HEK293 (cell line): Measurements from ENCODE around the gene CFAP46.

Source experiments
- CTCF ChIA-PET: fragments of 350-600 bp; formaldehyde crosslinking; extraction: SDS; loops from one replicate; lab custom pipeline; 2021; ENCODE audit warnings: antibody characterized with exemption; lab: Yijun Ruan, JAX
- POLR2A ChIA-PET: fragments of 300-600 bp; formaldehyde crosslinking; extraction: SDS; loops from one replicate; lab custom pipeline; 2020; ENCODE audit warnings: antibody characterized with exemption, inconsistent platforms; lab: Yijun Ruan, JAX
- H3K27ac ChIP-seq: fragments of 200-500 bp; sonication (Bioruptor generic); 2 replicates; pipeline ENCODE4 v1.5.1; 2014; ENCODE audit warnings: low read depth, low read length, control low read depth, inconsistent platforms; ENCODE audit errors: extremely low read depth
- H3K36me3 ChIP-seq, 2 experiments: fragments of 200-500 bp in 1 of 2; sonication (Bioruptor generic) in 1 of 2; 1 replicate in 1 of 2; 2 replicates in 1 of 2; pipeline ENCODE4 v1.5.1; 2014 to 2017; ENCODE audit warnings: inconsistent platforms in 2 of 2, low read length in 2 of 2; ENCODE audit not compliant: control insufficient read depth in 2 of 2, insufficient read depth in 1 of 2
- H3K4me1 ChIP-seq: fragments of 200-500 bp; sonication (Bioruptor generic); 2 replicates; pipeline ENCODE4 v1.5.1; 2014; ENCODE audit warnings: mild to moderate bottlenecking, low read length, inconsistent platforms; ENCODE audit not compliant: control insufficient read depth, insufficient read depth
- H3K4me3 ChIP-seq: 2 replicates; pipeline ENCODE4 v1.5.1; 2011; ENCODE audit warnings: low read depth, mild to moderate bottlenecking, control low read depth, low read length, moderate library complexity
- H3K9me3 ChIP-seq: fragments of 200-500 bp; sonication (Bioruptor generic); 2 replicates; pipeline ENCODE4 v1.5.1; 2014; ENCODE audit warnings: low read depth, low read length, inconsistent platforms; ENCODE audit not compliant: control insufficient read depth, insufficient read depth
- CTCF ChIP-seq: fragments of 450-650 bp; formaldehyde crosslinking; IDR thresholded peaks from 2 replicates; pipeline ENCODE4 v1.5.1; 2016; ENCODE audit warnings: missing biosample characterization, missing genetic modification characterization
- EGR2 ChIP-seq: fragments of 450-650 bp; formaldehyde crosslinking; IDR thresholded peaks from 2 replicates; pipeline ENCODE4 v1.5.1; 2016; ENCODE audit warnings: low read depth, missing biosample characterization, missing genetic modification characterization
- HOXC10 ChIP-seq: sonication (generic); formaldehyde crosslinking; IDR thresholded peaks from 2 replicates; pipeline ENCODE4 v1.8.1; 2023; ENCODE audit warnings: mild to moderate bottlenecking, missing genetic modification reagents
- KLF10 ChIP-seq: fragments of 450-650 bp; IDR thresholded peaks from 2 replicates; pipeline ENCODE4 v1.5.1; 2018; ENCODE audit warnings: missing biosample characterization, mild to moderate bottlenecking, missing genetic modification characterization
- KLF7 ChIP-seq: fragments of 450-650 bp; formaldehyde crosslinking; IDR thresholded peaks from 2 replicates; pipeline ENCODE4 v1.5.1; 2016; ENCODE audit warnings: missing biosample characterization, missing genetic modification characterization, borderline replicate concordance
- KLF8 ChIP-seq: fragments of 450-650 bp; formaldehyde crosslinking; IDR thresholded peaks from 2 replicates; pipeline ENCODE4 v1.5.1; 2016; ENCODE audit warnings: missing biosample characterization, missing genetic modification characterization
- ZBTB20 ChIP-seq: fragments of 450-650 bp; formaldehyde crosslinking; IDR thresholded peaks from 2 replicates; pipeline ENCODE4 v1.5.1; 2016; ENCODE audit warnings: missing biosample characterization, missing genetic modification characterization
- ZBTB21 ChIP-seq: fragments of 450-650 bp; formaldehyde crosslinking; IDR thresholded peaks from 2 replicates; pipeline ENCODE4 v1.5.1; 2017; ENCODE audit warnings: missing biosample characterization, missing genetic modification characterization
- ZBTB8A ChIP-seq: fragments of 450-650 bp; formaldehyde crosslinking; IDR thresholded peaks from 2 replicates; pipeline ENCODE4 v1.5.1; 2016; ENCODE audit warnings: missing biosample characterization, missing genetic modification characterization
- ZFHX2 ChIP-seq: fragments of 450-650 bp; formaldehyde crosslinking; conservative IDR thresholded peaks from 2 replicates; pipeline ENCODE4 v1.5.1; 2016; ENCODE audit warnings: missing biosample characterization, missing genetic modification characterization
- ZNF132 ChIP-seq: fragments of 450-650 bp; formaldehyde crosslinking; IDR thresholded peaks from 2 replicates; pipeline ENCODE4 v1.5.1; 2017; ENCODE audit warnings: missing biosample characterization, missing genetic modification characterization, borderline replicate concordance
- ZNF169 ChIP-seq: fragments of 450-650 bp; formaldehyde crosslinking; IDR thresholded peaks from 2 replicates; pipeline ENCODE4 v1.5.1; 2016; ENCODE audit warnings: missing biosample characterization, missing genetic modification characterization
- ZNF2 ChIP-seq: fragments of 450-650 bp; formaldehyde crosslinking; IDR thresholded peaks from 2 replicates; pipeline ENCODE4 v1.5.1; 2016; ENCODE audit warnings: missing biosample characterization, missing genetic modification characterization
- ZNF202 ChIP-seq: fragments of 450-650 bp; formaldehyde crosslinking; IDR thresholded peaks from 2 replicates; pipeline ENCODE4 v1.5.1; 2016; ENCODE audit warnings: missing biosample characterization, missing genetic modification characterization, borderline replicate concordance
- ZNF211 ChIP-seq: fragments of 450-650 bp; formaldehyde crosslinking; IDR thresholded peaks from 2 replicates; pipeline ENCODE4 v1.5.1; 2016; ENCODE audit warnings: low read depth, missing biosample characterization, missing genetic modification characterization
- ZNF391 ChIP-seq: fragments of 450-650 bp; formaldehyde crosslinking; IDR thresholded peaks from 2 replicates; pipeline ENCODE4 v1.5.1; 2016; ENCODE audit warnings: low read depth, missing biosample characterization, missing genetic modification characterization, borderline replicate concordance
- ZNF416 ChIP-seq: fragments of 450-650 bp; formaldehyde crosslinking; IDR thresholded peaks from 2 replicates; pipeline ENCODE4 v1.5.1; 2016; ENCODE audit warnings: missing biosample characterization, missing genetic modification characterization
- ZNF530 ChIP-seq: fragments of 450-650 bp; formaldehyde crosslinking; IDR thresholded peaks from 2 replicates; pipeline ENCODE4 v1.5.1; 2016; ENCODE audit warnings: low read depth, missing biosample characterization, missing genetic modification characterization
- ZNF549 ChIP-seq: fragments of 450-650 bp; IDR thresholded peaks from 2 replicates; pipeline ENCODE4 v1.5.1; 2018; ENCODE audit warnings: missing biosample characterization, missing genetic modification characterization, mild to moderate bottlenecking, inconsistent platforms, moderate library complexity
- ZNF670 ChIP-seq: fragments of 450-650 bp; formaldehyde crosslinking; IDR thresholded peaks from 2 replicates; pipeline ENCODE4 v1.5.1; 2016; ENCODE audit warnings: missing biosample characterization, missing genetic modification characterization, low read depth
- ZNF768 ChIP-seq: fragments of 450-650 bp; formaldehyde crosslinking; IDR thresholded peaks from 2 replicates; pipeline ENCODE4 v1.5.1; 2018; ENCODE audit warnings: missing biosample characterization, mild to moderate bottlenecking, missing genetic modification characterization
- ZNF776 ChIP-seq: fragments of 450-650 bp; formaldehyde crosslinking; IDR thresholded peaks from 2 replicates; pipeline ENCODE4 v1.5.0; 2017; ENCODE audit warnings: missing biosample characterization, missing genetic modification characterization, borderline replicate concordance
- ZNF785 ChIP-seq: fragments of 450-650 bp; formaldehyde crosslinking; IDR thresholded peaks from 2 replicates; pipeline ENCODE4 v1.5.1; 2016; ENCODE audit warnings: missing biosample characterization, missing genetic modification characterization
- ZSCAN23 ChIP-seq: fragments of 450-650 bp; formaldehyde crosslinking; IDR thresholded peaks from 2 replicates; pipeline ENCODE4 v1.5.1; 2016; ENCODE audit warnings: missing biosample characterization, missing genetic modification characterization
- TF ChIP-seq, protein P1 (sequence below): fragments of 450-650 bp; formaldehyde crosslinking; IDR thresholded peaks from 2 replicates; pipeline ENCODE4 v1.5.1; 2016; ENCODE audit warnings: missing biosample characterization, missing genetic modification characterization
- TF ChIP-seq, protein P2 (sequence below): sonication (generic); formaldehyde crosslinking; IDR thresholded peaks from 2 replicates; pipeline ENCODE4 v1.8.1; 2022; ENCODE audit warnings: mild to moderate bottlenecking, moderate library complexity, missing genetic modification reagents

CFAP46 gene

GRCh38 chr10:132929480-132929879, 12.9 kb downstream of the CFAP46 start (continued):
- no peak for TF ChIP-seq ZNF549 (tag by site-specific recombination)
- TF ChIP-seq, all 188 proteins: peak for 0

DNA sequence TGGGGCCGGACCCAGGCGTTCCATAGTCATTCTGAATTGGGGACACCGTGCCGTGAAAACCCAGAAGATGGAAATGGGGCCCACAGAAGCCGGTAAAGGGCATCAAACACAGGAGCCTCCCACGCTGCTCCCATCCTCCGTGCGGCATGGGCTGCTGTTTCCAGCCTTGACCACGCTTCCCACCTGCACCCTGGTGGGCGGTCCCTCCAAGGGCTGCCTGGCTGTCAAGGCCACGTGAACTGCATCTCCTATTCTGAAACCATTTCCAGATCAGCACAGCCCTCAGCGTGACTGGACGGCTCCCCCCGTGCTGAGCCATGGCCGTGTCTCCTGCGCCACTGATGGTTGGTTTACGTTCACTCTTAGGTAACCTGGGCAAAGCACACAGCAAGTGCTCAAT, 14.1 kb downstream of the CFAP46 start:
- Histone ChIP-seq H3K4me3 (no peak overlapping the region), H3K36me3 (no peaks in the 10 kb centered on the region), H3K4me1 (no peaks in the 10 kb centered on the region), H3K9me3 (no peaks in the 10 kb centered on the region), H3K27ac (no peak overlapping the region)
- TF ChIP-seq ZNF768 (no peak), ZNF132 (tag by site-specific recombination) (no peak), ZBTB20 (tag by site-specific recombination) (no peak), ZFHX2 (tag by site-specific recombination) (0 out of 2 replicates have a peak, but pooled peaks have one; percentile 15), ZNF785 (tag by site-specific recombination) (no peak), EGR2 (tag by site-specific recombination) (peak; percentile 23; the same call in 1 of the 2 replicates), HOXC10 (CRISPR knock-in tag) (no peak)
- TF ChIP-seq, protein P1, sequence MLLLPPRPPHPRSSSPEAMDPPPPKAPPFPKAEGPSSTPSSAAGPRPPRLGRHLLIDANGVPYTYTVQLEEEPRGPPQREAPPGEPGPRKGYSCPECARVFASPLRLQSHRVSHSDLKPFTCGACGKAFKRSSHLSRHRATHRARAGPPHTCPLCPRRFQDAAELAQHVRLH (tag by site-specific recombination) = no peak
- POLR2A ChIA-PET = no interaction called here
- CTCF ChIA-PET = interaction anchor here (0.6 to 1.7 kb wide), 2 partner anchors 12 to 23 kb away, joined by 4 to 6 read pairs; no protein-coding TSS in a partner anchor

DNA sequence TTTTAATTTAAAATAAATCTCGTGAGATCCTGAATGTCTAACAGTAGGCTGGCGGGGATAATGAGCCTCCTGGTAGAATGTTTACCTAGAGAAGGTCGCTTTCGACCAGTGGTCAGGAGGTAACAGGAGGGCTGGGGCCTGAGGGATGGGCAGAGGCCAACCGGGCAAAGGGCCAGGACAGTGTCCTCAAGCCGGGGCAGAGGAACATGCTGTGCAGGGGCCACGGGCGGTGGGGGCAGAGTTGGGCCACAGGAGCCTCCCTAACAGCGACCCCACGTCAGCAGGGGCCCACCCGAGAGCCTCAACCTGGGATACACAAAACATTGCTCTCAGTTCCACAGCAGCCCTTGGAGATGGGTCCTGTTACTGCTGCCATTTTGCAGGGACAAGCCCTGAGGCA, 14.5 kb downstream of the CFAP46 start:
- TF ChIP-seq KLF8 (tag by site-specific recombination) (no peak), ZNF211 (tag by site-specific recombination) (no peak), ZNF169 (no peak), ZNF391 (tag by site-specific recombination) (no peak), CTCF (tag by site-specific recombination) (no peak), ZNF776 (tag by site-specific recombination) (no peak), KLF7 (tag by site-specific recombination) (no peak), ZSCAN23 (tag by site-specific recombination) (no peak), ZNF2 (tag by site-specific recombination) (no peak), KLF10 (tag by site-specific recombination) (no peak), ZNF416 (tag by site-specific recombination) (no peak), ZNF202 (no peak), ZNF670 (tag by site-specific recombination) (no peak), ZNF530 (tag by site-specific recombination) (no peak), ZBTB21 (tag by site-specific recombination) (no peak), ZBTB8A (no peak)
- TF ChIP-seq, protein P2, sequence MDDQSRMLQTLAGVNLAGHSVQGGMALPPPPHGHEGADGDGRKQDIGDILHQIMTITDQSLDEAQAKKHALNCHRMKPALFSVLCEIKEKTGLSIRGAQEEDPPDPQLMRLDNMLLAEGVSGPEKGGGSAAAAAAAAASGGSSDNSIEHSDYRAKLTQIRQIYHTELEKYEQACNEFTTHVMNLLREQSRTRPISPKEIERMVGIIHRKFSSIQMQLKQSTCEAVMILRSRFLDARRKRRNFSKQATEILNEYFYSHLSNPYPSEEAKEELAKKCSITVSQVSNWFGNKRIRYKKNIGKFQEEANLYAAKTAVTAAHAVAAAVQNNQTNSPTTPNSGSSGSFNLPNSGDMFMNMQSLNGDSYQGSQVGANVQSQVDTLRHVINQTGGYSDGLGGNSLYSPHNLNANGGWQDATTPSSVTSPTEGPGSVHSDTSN (CRISPR knock-in tag) = no peak
- no peaks in the 10 kb centered on the region for H3K36me3 ChIP-seq
- POLR2A ChIA-PET = no interaction called here
- CTCF ChIA-PET = interaction anchor here (0.6 to 1.7 kb wide), 2 partner anchors 12 to 23 kb away, joined by 4 to 6 read pairs; no protein-coding TSS in a partner anchor
- H3K27ac ChIP-seq = no peak overlapping the region
- H3K4me3 ChIP-seq = no peak overlapping the region
- no peaks in the 10 kb centered on the region for H3K4me1 ChIP-seq
- H3K9me3 ChIP-seq = no peaks in the 10 kb centered on the region
